ENCODE data around the gene SCARF1.

SCARF1 gene

DNA sequence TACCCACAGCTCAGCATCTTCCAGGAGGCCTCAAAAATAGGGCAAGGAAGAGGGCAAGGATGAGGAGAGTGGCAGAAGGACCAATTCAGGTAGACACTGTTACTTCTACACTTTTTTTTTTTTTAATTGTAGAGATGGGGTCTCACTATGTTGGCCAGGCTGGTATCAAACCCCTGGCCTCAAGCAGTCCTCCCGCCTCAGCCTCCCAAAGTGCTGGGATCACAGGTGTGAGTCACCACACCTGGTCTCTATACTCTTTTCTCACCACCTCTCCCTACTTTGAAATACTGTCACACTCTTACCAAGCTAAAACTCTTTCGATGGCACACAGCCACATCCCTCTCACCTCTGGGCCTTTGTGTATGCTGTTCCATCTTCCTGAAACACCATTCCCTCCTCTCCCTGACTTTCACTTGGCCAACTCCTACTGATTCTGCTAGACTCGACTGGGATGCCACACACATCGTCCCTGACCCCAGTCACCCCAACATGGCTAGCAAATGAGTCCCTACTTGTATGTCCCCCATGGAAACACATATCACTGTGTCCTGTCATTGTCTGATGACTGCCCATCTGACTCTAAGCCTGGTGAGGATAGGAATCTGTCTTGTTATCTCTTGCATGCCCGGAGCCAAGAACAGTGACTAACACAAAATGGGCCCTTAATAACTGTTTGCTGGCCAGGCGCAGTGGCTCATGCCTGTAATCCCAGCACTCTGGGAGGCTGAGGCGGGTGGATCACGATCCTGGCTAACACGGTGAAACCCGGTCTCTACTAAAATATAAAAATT, 9.7 kb downstream of the SCARF1 start:
- Histone ChIP-seq H3K4me1 (ENCODE audit: insufficient read depth, low read length) (no peaks in the 10 kb centered on the region), H3K4me3 (ENCODE audit: low read depth in 1 of 2, low read length in 2 of 2) (no peak overlapping the region), H3K27me3 (ENCODE audit: control insufficient read depth in 1 of 2, insufficient read depth in 2 of 2, low read length in 2 of 2) (no peaks in the 10 kb centered on the region), H3K36me3 (ENCODE audit: insufficient read depth, low read length) (no peaks in the 10 kb centered on the region), H3K9me3 (ENCODE audit: low read length) (no peaks in the 10 kb centered on the region), H3K9ac (ENCODE audit: low read length) (no peak overlapping the region), H3K27ac (ENCODE audit: low read depth, low read length) (no peak overlapping the region)

DNA sequence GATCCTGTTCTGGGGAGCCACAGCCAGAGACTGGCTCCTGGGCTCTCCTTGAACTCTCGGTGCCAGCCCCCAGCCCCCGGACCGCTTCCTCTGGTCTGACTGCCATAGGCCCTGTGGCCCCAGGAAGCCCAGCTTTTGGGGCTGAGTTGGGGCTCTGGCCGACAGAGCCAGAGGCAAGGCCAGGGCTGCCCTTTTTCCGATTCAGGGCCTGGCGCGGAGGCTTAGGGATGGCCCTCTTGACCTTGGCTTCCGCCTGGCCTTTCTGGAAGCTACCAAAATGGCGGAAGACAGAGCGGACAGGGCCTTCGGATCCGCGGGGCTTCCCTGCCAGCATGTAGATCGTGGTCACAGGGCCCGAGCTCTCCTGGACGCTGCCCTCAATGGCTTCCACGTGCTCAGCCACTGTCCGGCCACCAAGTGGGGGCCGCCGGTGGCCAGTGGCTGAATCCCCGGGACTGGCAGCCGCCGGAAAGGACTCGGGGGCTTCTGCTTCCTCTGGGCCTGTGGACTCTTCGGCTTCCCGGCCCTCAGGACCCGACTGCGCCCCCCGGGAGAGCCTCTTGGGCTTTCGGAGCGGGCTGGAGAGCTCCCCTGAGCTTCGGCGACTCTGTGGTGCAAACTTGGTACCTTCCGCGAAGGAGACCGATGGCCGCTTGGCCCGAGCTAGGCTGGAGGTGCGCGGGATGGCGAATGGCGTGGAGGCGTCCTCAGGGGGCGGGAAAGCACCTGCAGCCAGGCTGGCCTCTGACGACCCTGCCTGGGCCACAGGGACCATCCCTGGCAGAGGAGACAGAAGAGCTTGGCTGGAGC, 10.5 kb downstream of the SCARF1 start:
- Histone ChIP-seq H3K9me3 (ENCODE audit: low read length) (no peaks in the 10 kb centered on the region), H3K4me1 (ENCODE audit: insufficient read depth, low read length) (no peaks in the 10 kb centered on the region), H3K27me3 (ENCODE audit: control insufficient read depth in 1 of 2, insufficient read depth in 2 of 2, low read length in 2 of 2) (no peaks in the 10 kb centered on the region), H3K4me3 (ENCODE audit: low read depth in 1 of 2, low read length in 2 of 2) (no peak overlapping the region), H3K36me3 (ENCODE audit: insufficient read depth, low read length) (no peaks in the 10 kb centered on the region), H3K9ac (ENCODE audit: low read length) (no peak overlapping the region), H3K27ac (ENCODE audit: low read depth, low read length) (no peak overlapping the region)

DNA sequence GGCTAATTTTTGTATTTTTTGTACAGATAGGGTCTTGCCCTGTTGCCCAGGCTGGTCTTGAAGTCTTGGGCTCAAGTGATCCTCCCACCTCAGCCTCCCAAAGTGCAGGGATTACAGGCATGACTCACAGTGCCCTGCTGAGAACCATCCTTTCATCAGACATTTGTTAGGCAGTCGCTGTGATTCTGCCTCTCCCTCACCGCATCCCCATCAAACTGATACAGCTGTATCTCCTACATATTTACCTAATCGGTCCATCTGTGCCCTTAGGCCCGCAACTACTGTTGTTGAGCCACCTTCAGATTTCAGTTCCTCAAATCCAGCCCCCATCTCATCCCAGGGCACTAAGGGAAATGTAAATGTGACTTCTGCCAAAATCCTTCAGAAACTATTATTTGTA, 14.9 kb downstream of the SCARF1 start:
- no peaks in the 10 kb centered on the region for H3K9me3 ChIP-seq (ENCODE audit: low read length)
- no peak overlapping the region for H3K9ac ChIP-seq (ENCODE audit: low read length)
- peaks cover 22% of the 10 kb centered on the region for H3K4me1 ChIP-seq (ENCODE audit: insufficient read depth, low read length)
- no peak overlapping the region for H3K27ac ChIP-seq (ENCODE audit: low read depth, low read length)
- no peaks in the 10 kb centered on the region for H3K36me3 ChIP-seq (ENCODE audit: insufficient read depth, low read length)
- H3K4me3 ChIP-seq (ENCODE audit: low read depth in 1 of 2, low read length in 2 of 2) = no peak overlapping the region
- no peaks in the 10 kb centered on the region for H3K27me3 ChIP-seq (ENCODE audit: control insufficient read depth in 1 of 2, insufficient read depth in 2 of 2, low read length in 2 of 2)

DNA sequence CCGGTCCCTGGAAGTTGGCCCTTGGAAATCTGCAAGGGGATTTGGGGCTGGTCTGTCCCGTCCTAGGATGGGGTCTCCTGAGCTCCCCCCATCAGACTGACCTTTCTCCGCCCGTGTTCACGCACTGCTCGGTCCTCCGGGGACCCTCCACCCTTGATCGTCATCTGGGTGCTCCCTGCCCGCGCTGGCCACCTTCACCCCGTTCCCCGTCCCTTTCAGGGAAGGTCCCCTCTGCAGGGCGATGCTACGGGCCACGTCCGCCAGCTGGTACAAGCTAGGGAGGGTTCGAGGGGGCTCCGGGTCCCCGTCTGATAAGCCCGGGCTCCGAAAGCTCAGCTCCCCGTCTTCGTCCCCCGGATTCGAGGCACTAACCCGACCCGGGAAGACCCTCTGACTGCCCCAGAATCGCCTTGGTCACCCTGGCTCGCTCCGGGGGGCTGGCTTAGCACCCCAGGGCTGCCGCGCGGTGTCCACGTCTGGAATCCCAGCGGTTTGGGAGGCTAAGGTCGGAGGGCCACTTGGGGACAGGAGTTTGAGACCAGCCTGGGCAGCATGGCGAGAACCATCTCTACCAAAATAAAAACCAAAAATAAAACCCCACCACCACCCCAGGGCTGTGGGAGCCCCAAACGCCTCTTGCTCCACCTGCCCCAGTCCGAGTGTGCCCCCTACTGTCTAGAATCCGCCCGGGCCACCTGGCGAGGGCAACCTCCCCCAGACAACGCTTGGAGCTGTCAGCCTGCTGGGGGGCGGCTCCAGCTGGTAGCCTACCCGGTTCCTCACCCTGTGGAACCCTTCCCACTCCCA, 15.8 kb downstream of the SCARF1 start:
- Histone ChIP-seq H3K9ac (ENCODE audit: low read length) (peak overlapping the region; percentile 68), H3K27me3 (ENCODE audit: control insufficient read depth in 1 of 2, insufficient read depth in 2 of 2, low read length in 2 of 2) (no peaks in the 10 kb centered on the region), H3K4me1 (ENCODE audit: insufficient read depth, low read length) (peaks cover 22% of the 10 kb centered on the region), H3K4me3 (ENCODE audit: low read depth in 1 of 2, low read length in 2 of 2) (peak overlapping the region; percentile 86 to 90), H3K36me3 (ENCODE audit: insufficient read depth, low read length) (no peaks in the 10 kb centered on the region), H3K9me3 (ENCODE audit: low read length) (no peaks in the 10 kb centered on the region), H3K27ac (ENCODE audit: low read depth, low read length) (peak overlapping the region; percentile 88)

DNA sequence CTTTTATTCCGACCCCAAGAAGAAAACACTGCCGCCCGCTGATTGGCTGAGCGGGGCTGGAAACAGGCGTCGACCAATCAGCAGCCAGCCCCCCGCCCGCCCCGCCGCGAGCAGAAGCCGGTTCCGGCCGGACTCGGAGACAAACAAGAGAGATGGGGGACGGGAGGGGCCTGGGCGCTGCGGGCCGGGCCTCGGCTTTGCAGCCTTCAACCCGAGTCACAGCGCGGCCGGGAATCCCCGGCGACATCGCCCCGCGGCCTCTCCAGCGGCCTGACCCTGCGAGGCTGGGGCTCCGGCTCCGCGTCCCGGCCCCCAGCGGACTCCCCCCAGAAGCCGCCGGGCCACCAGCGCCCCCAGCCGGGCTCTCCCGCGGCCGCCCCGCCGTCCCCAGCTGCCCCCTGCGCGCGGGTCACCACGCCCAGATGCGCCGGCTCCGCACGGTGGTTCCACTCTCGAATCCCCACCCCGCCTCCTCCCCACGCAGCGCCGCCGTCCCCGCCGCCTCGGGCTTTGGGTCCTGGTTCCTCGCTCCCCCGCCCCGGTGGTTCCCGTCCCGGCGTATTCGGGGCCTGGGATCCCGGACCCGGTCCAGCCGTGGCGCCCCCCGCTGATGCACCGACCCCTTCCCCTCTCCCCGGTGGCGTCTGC, 16.6 kb downstream of the SCARF1 start:
- H3K27me3 ChIP-seq (ENCODE audit: control insufficient read depth in 1 of 2, insufficient read depth in 2 of 2, low read length in 2 of 2) = no peaks in the 10 kb centered on the region
- H3K36me3 ChIP-seq (ENCODE audit: insufficient read depth, low read length) = no peaks in the 10 kb centered on the region
- H3K9me3 ChIP-seq (ENCODE audit: low read length) = no peaks in the 10 kb centered on the region
- peak overlapping the region; percentile 86 to 90 for H3K4me3 ChIP-seq (ENCODE audit: low read depth in 1 of 2, low read length in 2 of 2)
- H3K27ac ChIP-seq (ENCODE audit: low read depth, low read length) = peak overlapping the region; percentile 88
- H3K4me1 ChIP-seq (ENCODE audit: insufficient read depth, low read length) = peaks cover 22% of the 10 kb centered on the region
- H3K9ac ChIP-seq (ENCODE audit: low read length) = peak overlapping the region; percentile 68

DNA sequence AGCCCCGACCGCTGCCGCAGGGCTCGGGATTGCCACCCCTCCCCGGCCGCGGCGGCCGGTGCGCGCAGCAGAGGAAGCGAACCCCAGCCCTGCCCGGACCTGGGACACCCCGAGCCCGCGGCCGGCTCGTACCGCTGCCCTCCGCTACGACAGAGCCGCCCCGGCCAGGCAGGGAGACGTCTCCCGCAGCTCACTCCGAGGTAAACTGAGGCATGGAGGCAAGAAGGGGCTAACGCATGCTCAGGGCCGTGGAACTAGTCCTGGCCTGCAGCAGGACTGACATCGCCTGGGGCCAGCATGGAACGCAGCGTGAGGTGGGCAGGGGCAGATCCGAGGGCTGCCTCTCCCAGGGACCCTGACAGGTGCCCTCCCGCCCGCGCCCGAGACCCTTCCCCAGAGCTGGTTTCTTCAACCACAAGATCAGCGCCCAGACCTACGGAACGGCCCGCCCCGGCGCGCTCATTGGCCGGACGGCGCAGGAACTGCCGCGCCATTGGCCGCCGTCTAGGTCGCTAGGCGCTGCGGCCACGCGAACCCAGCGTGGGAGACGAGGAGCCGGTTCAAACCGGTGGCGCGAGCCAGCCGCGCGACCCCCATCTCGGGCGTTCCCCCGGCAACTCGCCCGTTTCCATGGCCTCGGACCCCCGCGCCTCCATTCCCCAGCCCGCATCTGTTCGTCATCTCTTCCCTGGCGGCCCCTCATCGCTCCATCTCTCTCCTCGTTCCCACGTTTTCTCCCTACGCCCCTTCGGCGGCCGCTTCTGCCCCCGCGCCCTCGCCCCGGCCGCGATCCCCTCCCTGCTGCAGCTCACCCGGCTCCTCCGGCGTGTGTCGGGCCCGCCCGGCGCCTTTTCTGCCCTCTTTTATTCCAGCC, 17.3 kb downstream of the SCARF1 start, which contains the start of gene SLC43A2:
Gene SLC43A2, minus strand, starts transcription at position 853 of the 874 bp plus-strand sequence. CDS start 960 bp downstream, outside the sequence.
- Histone ChIP-seq H3K27me3 (ENCODE audit: control insufficient read depth in 1 of 2, insufficient read depth in 2 of 2, low read length in 2 of 2) (no peaks in the 10 kb centered on the region), H3K27ac (ENCODE audit: low read depth, low read length) (peak within 1 kb of the TSS; percentile 88), H3K4me3 (ENCODE audit: low read depth in 1 of 2, low read length in 2 of 2) (peak within 1 kb of the TSS; percentile 86 to 90), H3K36me3 (ENCODE audit: insufficient read depth, low read length) (no peaks in the 10 kb centered on the region), H3K4me1 (ENCODE audit: insufficient read depth, low read length) (peaks cover 22% of the 10 kb centered on the region), H3K9me3 (ENCODE audit: low read length) (no peaks in the 10 kb centered on the region), H3K9ac (ENCODE audit: low read length) (peak within 1 kb of the TSS; percentile 68)

DNA sequence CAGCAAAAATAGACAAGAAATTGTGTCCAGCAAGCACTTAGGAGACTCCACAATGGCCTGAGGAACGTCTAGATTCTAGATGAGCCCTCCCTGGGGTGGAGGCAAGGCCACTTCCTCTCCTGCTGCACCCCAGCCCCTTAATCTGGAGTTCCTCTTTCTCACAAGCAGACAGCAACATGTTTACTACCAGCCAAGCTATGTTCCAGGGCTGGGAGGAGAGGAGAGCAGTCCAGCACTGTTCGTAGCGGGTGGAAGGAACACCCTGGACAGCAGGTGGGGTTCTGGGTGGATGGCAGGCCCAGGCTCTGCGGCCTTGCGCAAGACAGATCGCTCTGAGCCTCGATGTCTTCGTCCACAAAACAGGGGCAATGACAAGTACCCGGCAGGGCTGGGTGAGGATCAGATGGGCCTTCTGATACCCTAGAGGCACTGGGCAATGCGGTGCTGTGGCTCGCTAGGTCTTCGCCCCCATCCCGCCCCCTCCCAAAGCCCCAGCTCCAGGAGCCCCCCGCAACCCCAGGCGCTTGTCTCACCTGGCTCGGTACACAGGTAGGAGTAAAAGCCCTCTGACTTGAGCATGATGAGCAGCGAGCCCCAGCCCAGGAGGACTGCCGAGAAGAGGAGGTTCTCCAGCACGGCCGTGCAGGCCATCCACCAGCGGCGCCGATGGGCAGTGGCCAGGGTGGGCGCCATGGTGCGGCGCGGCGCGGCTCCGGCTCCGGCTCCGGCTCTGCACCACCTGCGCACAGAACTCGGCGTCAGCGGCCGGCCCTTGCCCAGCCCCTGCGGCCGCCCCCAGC, 18.1 kb downstream of the SCARF1 start:
- Histone ChIP-seq H3K4me1 (ENCODE audit: insufficient read depth, low read length) (peaks cover 22% of the 10 kb centered on the region), H3K36me3 (ENCODE audit: insufficient read depth, low read length) (no peaks in the 10 kb centered on the region), H3K27ac (ENCODE audit: low read depth, low read length) (peak overlapping the region; percentile 66), H3K4me3 (ENCODE audit: low read depth in 1 of 2, low read length in 2 of 2) (peak overlapping the region; percentile 86 to 90), H3K9ac (ENCODE audit: low read length) (peak overlapping the region; percentile 21), H3K27me3 (ENCODE audit: control insufficient read depth in 1 of 2, insufficient read depth in 2 of 2, low read length in 2 of 2) (no peaks in the 10 kb centered on the region), H3K9me3 (ENCODE audit: low read length) (no peaks in the 10 kb centered on the region)

DNA sequence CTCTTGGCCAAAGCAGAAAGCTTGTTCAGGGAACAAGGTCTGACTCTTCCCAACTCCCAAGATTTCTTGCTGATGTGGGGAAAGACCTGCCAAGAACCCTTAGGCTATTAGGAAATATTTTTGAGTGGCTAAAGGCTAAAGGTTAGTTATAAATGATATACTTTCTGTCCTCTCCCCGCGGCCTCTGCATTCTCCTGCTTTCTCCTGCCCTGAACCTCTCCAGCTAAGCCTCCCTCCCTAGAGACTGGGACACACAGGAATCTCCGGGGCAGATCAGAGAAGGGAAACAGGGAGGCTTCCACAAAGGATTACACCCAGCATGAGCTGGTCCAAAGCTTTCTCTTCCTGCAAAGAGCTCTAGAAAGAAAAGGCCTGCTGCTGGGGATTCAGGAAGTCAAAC, 19.2 kb downstream of the SCARF1 start:
- no peaks in the 10 kb centered on the region for H3K27me3 ChIP-seq (ENCODE audit: control insufficient read depth in 1 of 2, insufficient read depth in 2 of 2, low read length in 2 of 2)

DNA sequence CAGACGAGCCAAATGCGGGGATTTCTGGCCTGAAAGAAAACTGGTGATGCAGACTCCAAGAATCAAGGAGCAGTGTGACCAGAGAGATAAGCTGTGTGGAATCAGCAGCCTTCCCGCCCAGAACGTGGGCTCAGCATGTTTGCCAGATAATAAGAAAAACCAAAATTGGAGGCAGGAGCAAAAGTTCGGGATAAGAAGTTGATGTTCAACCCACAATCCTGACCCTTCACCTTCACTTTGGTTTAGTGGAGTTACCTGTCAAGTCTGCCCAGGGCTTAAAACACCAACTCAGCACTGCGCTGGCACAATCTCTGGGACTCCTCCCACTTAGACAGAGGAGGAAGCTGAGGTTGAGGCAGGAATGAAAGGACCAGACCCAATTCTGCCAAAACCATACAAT, 20.0 kb downstream of the SCARF1 start:
- H3K4me3 ChIP-seq (ENCODE audit: low read depth in 1 of 2, low read length in 2 of 2) = no peak overlapping the region
- H3K27ac ChIP-seq (ENCODE audit: low read depth, low read length) = no peak overlapping the region
- H3K9ac ChIP-seq (ENCODE audit: low read length) = no peak overlapping the region

More for the DNA sequence above, 19.2 kb downstream of the SCARF1 start:
- Histone ChIP-seq H3K27ac (ENCODE audit: low read depth, low read length) (no peak overlapping the region), H3K4me3 (ENCODE audit: low read depth in 1 of 2, low read length in 2 of 2) (no peak overlapping the region), H3K9me3 (ENCODE audit: low read length) (no peaks in the 10 kb centered on the region), H3K4me1 (ENCODE audit: insufficient read depth, low read length) (peaks cover 22% of the 10 kb centered on the region), H3K36me3 (ENCODE audit: insufficient read depth, low read length) (no peaks in the 10 kb centered on the region), H3K9ac (ENCODE audit: low read length) (no peak overlapping the region)

More for the DNA sequence above, 20.0 kb downstream of the SCARF1 start:
- Histone ChIP-seq H3K9me3 (ENCODE audit: low read length) (no peaks in the 10 kb centered on the region), H3K4me1 (ENCODE audit: insufficient read depth, low read length) (peaks cover 22% of the 10 kb centered on the region), H3K27me3 (ENCODE audit: control insufficient read depth in 1 of 2, insufficient read depth in 2 of 2, low read length in 2 of 2) (no peaks in the 10 kb centered on the region), H3K36me3 (ENCODE audit: insufficient read depth, low read length) (no peaks in the 10 kb centered on the region)

All from muscle layer of colon (tissue), 2 donors.